NCI-H1694 (cell line): ENCODE measurements around the gene POLR2E.

ENCODE experiments used
- DNase-seq: peaks from one replicate; lab custom pipeline; 2025; lab: John Stamatoyannopoulos, UW

POLR2E gene

GRCh38 chr19:1079566-1080111 is 15.5 kb downstream of the POLR2E start:
- DNase-seq, result no peak

GRCh38 chr19:1076951-1077350 is 18.2 kb downstream of the POLR2E start:
- no peak for DNase-seq

- DNase-seq, result no peak
These were observed 19.2 kb downstream of the POLR2E start for GRCh38 chr19:1076046-1076386.

GRCh38 chr19:1074544-1075283 is 20.5 kb downstream of the POLR2E start:
- DNase-seq, result peak; percentile 49

- DNase-seq, result no peak
These were observed 21.1 kb downstream of the POLR2E start for GRCh38 chr19:1073956-1074517.

- DNase-seq, result no peak
These were observed 21.9 kb downstream of the POLR2E start for GRCh38 chr19:1073063-1073955.

GRCh38 chr19:1072371-1073015 is 22.7 kb downstream of the POLR2E start:
- DNase-seq, result no peak

- no peak for DNase-seq
These were observed 24.0 kb downstream of the POLR2E start for GRCh38 chr19:1070931-1071791.

GRCh38 chr19:1070576-1070930 is 24.6 kb downstream of the POLR2E start:
- no peak for DNase-seq

GRCh38 chr19:1069009-1069779 is 26.0 kb downstream of the POLR2E start:
- no peak for DNase-seq

- DNase-seq, result no peak
These were observed 26.9 kb downstream of the POLR2E start for GRCh38 chr19:1068009-1069001.

- DNase-seq, result no peak
These were observed 27.7 kb downstream of the POLR2E start for GRCh38 chr19:1067341-1067957.

GRCh38 chr19:1066748-1067340 is 28.3 kb downstream of the POLR2E start, which contains the start of gene ARHGAP45:
TSS of gene ARHGAP45 (plus strand) at chr19:1067167. CDS start at chr19:1067406, 239 bp downstream.
- DNase-seq, result no peak

- no peak for DNase-seq
These were observed 28.9 kb downstream of the POLR2E start for GRCh38 chr19:1066251-1066747.

- DNase-seq, result no peak
These were observed 29.5 kb downstream of the POLR2E start for GRCh38 chr19:1065606-1066109.

GRCh38 chr19:1064661-1065605 is 30.2 kb downstream of the POLR2E start:
- DNase-seq, result no peak
